Calu3 (cell line): Measurements from ENCODE around the gene FURIN. TPM values are rescaled to one million over a fixed set of nuclear protein-coding genes. Genes with fewer than 3 reads are reported as not detected.

Experiments
- BruUV-seq: library from RNA; stranded (reverse); fragments of 400-500 nt; replicated peaks from 2 replicates; lab custom pipeline; 2021; lab: Mats Ljungman, UMichigan
- CTCF ChIA-PET: fragments of 300-600 bp; sonication (Branson Sonifier 250); formaldehyde crosslinking; loops from one replicate; lab custom pipeline; 2022; ENCODE audit warnings: antibody characterized with exemption; lab: Charles Lee
- DNase-seq: peaks from one replicate; pipeline ENCODE4 v3.0.0; 2022
- H3K27ac Mint-ChIP-seq: one replicate; pipeline ENCODE4 v1.8.0; 2022; ENCODE audit warnings: mixed read lengths; ENCODE audit not compliant: unreplicated experiment
- H3K27me3 Mint-ChIP-seq: one replicate; pipeline ENCODE4 v1.8.0; 2022; ENCODE audit warnings: mixed read lengths; ENCODE audit not compliant: unreplicated experiment
- H3K36me3 Mint-ChIP-seq: one replicate; pipeline ENCODE4 v1.8.0; 2022; ENCODE audit warnings: mild to moderate bottlenecking, moderate library complexity, mixed read lengths; ENCODE audit not compliant: insufficient read depth, unreplicated experiment
- H3K4me1 Mint-ChIP-seq: one replicate; pipeline ENCODE4 v1.8.0; 2022; ENCODE audit warnings: mild to moderate bottlenecking, low read depth, mixed read lengths; ENCODE audit not compliant: unreplicated experiment
- H3K4me3 Mint-ChIP-seq: one replicate; pipeline ENCODE4 v1.8.0; 2022; ENCODE audit warnings: mild to moderate bottlenecking, low read depth, moderate library complexity, mixed read lengths; ENCODE audit not compliant: unreplicated experiment
- H3K9me3 Mint-ChIP-seq: one replicate; pipeline ENCODE4 v1.8.0; 2022; ENCODE audit warnings: low read depth, mixed read lengths; ENCODE audit not compliant: unreplicated experiment
- CTCF ChIP-seq: fragments of 200-600 bp; IDR thresholded peaks from one replicate; pipeline ENCODE4 v1.8.0; 2022; ENCODE audit warnings: antibody characterized with exemption; ENCODE audit not compliant: unreplicated experiment
- intact Hi-C: fragments of 100-400 bp; cut with micrococcal nuclease; formaldehyde crosslinking; loops from one replicate; pipeline ENCODE4 v1.10.0; 2022; ENCODE audit not compliant: unreplicated experiment
- total RNA-seq: library from RNA; stranded (reverse); gene quantifications from 2 replicates; pipeline ENCODE4 v1.2.3, GENCODE V29; 2022

The FURIN gene
- total RNA-seq, 1 experiment from 2014 or later: 76.6 TPM

DNA sequence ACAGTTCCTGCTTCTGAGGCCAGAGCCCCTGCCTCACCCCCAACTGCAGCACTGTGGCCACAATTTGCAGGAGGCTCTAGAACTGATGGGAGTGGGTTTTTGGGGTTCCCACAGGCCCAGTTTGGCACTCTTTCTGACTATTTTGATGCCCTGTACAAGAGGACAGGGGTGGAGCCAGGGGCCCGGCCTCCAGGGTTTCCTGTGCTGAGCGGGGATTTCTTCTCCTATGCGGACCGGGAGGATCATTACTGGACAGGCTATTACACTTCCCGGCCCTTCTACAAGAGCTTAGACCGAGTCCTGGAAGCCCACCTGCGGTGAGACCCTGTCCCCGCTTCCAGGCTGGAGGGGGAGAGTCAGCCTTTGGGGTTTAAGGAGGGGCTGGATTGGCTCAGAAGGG, 41.6 kb downstream of the FURIN start:
- no peaks in the 10 kb centered on the region for H3K4me1 Mint-ChIP-seq
- H3K36me3 Mint-ChIP-seq: peaks cover 21% of the 10 kb centered on the region
- intact Hi-C loops: no loop called here
- no peak overlapping the region for H3K27ac Mint-ChIP-seq
- no peak overlapping the region for H3K4me3 Mint-ChIP-seq
- CTCF ChIA-PET: no interaction called here
- no peaks in the 10 kb centered on the region for H3K27me3 Mint-ChIP-seq
- no TSS peak for BruUV-seq
- TF ChIP-seq CTCF: no peak
- no peaks in the 10 kb centered on the region for H3K9me3 Mint-ChIP-seq
- no peak for DNase-seq

DNA sequence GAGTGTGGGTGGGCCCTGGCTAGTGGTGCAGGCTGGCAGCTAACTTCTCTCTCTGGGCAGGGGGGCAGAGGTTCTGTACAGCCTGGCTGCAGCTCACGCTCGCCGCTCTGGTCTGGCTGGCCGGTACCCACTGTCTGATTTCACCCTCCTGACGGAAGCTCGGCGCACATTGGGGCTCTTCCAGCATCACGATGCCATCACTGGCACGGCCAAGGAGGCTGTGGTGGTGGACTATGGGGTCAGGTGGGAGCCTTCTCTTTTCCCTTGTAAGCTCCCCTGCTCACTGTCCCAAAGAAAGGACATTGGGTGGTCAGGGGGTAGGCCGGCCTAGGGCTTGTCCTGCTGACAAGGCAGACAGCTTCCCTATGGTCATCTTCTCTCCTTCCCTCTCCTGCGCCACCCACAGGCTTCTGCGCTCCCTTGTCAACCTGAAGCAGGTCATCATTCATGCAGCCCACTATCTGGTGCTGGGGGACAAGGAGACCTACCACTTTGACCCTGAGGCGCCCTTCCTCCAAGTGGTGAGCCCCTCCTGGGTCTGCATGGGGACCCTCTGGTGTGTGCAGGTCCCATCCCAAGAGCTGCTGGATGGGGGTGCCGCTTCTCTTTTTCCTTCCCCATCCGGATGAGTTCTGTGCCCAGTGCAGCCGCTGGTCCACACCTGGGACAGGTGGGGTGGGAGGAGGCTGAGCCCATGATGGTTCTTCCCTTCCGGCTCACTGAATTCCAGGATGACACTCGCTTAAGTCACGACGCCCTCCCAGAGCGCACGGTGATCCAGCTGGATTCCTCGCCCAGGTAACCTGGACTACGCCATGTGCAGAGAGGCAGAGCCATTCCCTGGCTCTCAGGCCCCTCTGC, 42.3 kb downstream of the FURIN start:
- Mint-ChIP-seq H3K4me1 (no peaks in the 10 kb centered on the region), H3K4me3 (no peak overlapping the region), H3K9me3 (no peaks in the 10 kb centered on the region), H3K27ac (no peak overlapping the region), H3K27me3 (no peaks in the 10 kb centered on the region), H3K36me3 (peaks cover 21% of the 10 kb centered on the region)
- no TSS peak for BruUV-seq
- intact Hi-C loops: no loop called here
- CTCF ChIA-PET: no interaction called here
- no peak for DNase-seq
- TF ChIP-seq CTCF: no peak

DNA sequence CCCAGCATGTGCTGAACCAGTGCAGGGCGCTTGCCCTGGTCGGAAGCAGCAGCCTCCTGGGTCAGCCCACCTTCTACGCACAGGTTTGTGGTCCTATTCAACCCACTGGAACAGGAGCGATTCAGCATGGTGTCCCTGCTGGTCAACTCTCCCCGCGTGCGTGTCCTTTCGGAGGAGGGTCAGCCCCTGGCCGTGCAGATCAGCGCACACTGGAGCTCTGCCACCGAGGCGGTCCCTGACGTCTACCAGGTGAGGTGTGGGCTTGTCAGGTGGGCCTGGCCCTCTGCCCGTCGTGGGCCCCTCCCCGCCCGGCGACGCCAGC, 42.9 kb downstream of the FURIN start:
- Mint-ChIP-seq H3K4me1 (no peaks in the 10 kb centered on the region), H3K4me3 (no peak overlapping the region), H3K9me3 (no peaks in the 10 kb centered on the region), H3K27me3 (no peaks in the 10 kb centered on the region), H3K27ac (no peak overlapping the region), H3K36me3 (peaks cover 21% of the 10 kb centered on the region)
- TF ChIP-seq CTCF: no peak
- CTCF ChIA-PET: no interaction called here
- BruUV-seq: no TSS peak
- intact Hi-C loops: no loop called here
- no peak for DNase-seq

DNA sequence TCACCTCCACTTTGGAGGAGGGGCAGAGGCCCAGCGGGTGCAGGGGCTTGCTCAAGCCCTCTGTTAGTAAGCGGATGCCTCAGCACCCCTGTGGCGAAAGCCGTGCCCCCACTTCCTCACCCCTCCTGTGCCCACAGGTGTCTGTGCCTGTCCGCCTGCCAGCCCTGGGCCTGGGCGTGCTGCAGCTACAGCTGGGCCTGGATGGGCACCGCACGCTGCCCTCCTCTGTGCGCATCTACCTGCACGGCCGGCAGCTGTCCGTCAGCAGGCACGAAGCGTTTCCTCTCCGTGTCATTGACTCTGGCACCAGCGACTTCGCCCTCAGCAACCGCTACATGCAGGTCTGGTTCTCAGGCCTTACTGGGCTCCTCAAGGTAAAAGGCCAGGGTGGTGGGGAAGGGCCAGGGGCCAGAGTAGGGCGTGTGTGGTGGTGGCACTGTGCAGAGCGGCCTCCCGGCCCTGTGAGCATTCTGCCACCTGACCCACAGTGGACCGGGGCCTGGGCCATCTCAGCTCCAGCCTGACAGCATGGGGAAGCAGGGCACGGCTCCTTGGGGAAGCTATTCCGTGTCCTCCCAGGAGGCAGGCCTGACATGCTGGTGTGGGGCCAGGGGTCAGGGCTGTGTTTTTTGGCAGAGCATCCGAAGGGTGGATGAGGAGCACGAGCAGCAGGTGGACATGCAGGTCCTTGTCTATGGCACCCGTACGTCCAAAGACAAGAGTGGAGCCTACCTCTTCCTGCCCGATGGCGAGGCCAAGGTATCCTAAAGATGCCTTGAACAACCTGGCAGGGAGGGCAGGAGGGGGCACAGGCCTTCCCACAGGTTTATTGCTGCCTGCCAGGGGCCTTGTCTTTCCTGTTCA, 43.8 kb downstream of the FURIN start:
- no peak for TF ChIP-seq CTCF
- Mint-ChIP-seq H3K27ac (no peak overlapping the region), H3K4me3 (no peak overlapping the region), H3K9me3 (no peaks in the 10 kb centered on the region), H3K4me1 (no peaks in the 10 kb centered on the region), H3K36me3 (peaks cover 21% of the 10 kb centered on the region), H3K27me3 (no peaks in the 10 kb centered on the region)
- BruUV-seq: no TSS peak
- no peak for DNase-seq
- CTCF ChIA-PET: no interaction called here
- intact Hi-C loops: no loop called here
